Body of pancreas (tissue), 4 donors: ENCODE measurements around the gene SLC25A34. TPM values are rescaled to one million over a fixed set of nuclear protein-coding genes. Genes with fewer than 3 reads are reported as not detected.

Experiments
- ATAC-seq: fragments of 150-250 bp; one replicate; pipeline ENCODE4 v1.9.1; 2016
- DNase-seq, 4 donors: peaks; one replicate each; pipeline ENCODE4 v3.0.0-alpha.2; 2019
- H3K27ac ChIP-seq, 4 donors: fragments of 200-600 bp; sonication (generic); 1 replicate in 3 of 4; 2 replicates in 1 of 4; pipeline versions ENCODE4 v1.5.1 to v1.6.1; 2016 to 2019; ENCODE audit warnings: mild to moderate bottlenecking in 1 of 4, mixed read lengths in 1 of 4, moderate library complexity in 1 of 4
- H3K27me3 ChIP-seq, 2 donors: fragments of 200-600 bp; sonication (generic); one replicate each; pipeline ENCODE4 v1.6.0; 2016; ENCODE audit warnings: mild to moderate bottlenecking in 1 of 2
- H3K36me3 ChIP-seq, 2 donors: fragments of 200-600 bp; sonication (generic); replicated peaks in 1 of 2; 2 replicates each; pipeline ENCODE4 v1.5.1; 2016; ENCODE audit warnings: low read depth in 2 of 2; ENCODE audit not compliant: insufficient read depth in 1 of 2
- H3K4me1 ChIP-seq: fragments of 200-600 bp; sonication (generic); one replicate; pipeline ENCODE4 v1.6.0; 2016
- H3K4me3 ChIP-seq, 2 donors: fragments of 200-600 bp; sonication (generic); 1 replicate in 1 of 2; 2 replicates in 1 of 2; pipeline ENCODE4 v1.5.1; 2016 to 2019
- H3K9me3 ChIP-seq, 3 donors: fragments of 200-600 bp; sonication (generic); 1 replicate in 2 of 3; 2 replicates in 1 of 3; pipeline ENCODE4 v1.5.1; 2016
- CTCF ChIP-seq, 7 experiments: fragments of 450-650 bp in 4 of 7; fragments of 200-600 bp in 3 of 7; sonication (generic) in 3 of 7; IDR thresholded peaks; one replicate each; pipeline ENCODE4 v1.5.1; 2016 to 2019; ENCODE audit warnings: antibody characterized with exemption in 7 of 7
- POLR2A ChIP-seq, 3 donors: fragments of 450-650 bp; IDR thresholded peaks; one replicate each; pipeline ENCODE4 v1.6.1; 2016; ENCODE audit warnings: antibody characterized with exemption in 3 of 3, mild to moderate bottlenecking in 2 of 3
- WGBS, 2 donors: methylation state at CpG; one replicate each; pipeline ENCODE4 v1.1.5; 2017; 5-methylcytosine and 5-hydroxymethylcytosine counted together
- intact Hi-C: fragments of 100-400 bp; cut with DNase I; formaldehyde crosslinking; loops from one replicate; pipeline ENCODE4 v1.15.1; 2023
- total RNA-seq, 2 donors: library from RNA; depleted of rRNA; stranded (reverse); fragments of >200 nt; gene quantifications; one replicate each; pipeline ENCODE4 v1.1.0, GENCODE V29; 2016

Gene SLC25A34
- total RNA-seq, 2 donors from 2014 or later = 5.7 to 6.9 TPM

DNA sequence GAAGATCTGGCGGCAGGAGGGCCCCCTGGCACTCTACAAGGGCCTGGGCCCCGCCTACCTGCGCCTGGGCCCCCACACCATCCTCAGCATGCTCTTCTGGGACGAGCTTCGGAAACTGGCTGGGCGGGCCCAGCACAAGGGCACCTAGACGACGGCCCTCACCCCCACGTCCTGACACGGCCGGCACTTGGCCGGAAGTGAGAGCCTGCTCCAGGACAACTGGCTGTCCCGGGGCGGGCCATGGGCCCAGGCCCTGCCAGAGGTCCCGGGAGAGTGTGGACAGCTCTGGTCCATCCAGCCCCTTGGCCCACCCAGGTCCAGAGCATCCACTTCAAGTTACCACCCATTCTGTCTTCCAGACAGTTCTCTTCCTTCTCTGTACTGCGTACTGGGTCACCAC is 3.2 kb downstream of the SLC25A34 start:
- WGBS, 2 donors = 90 to 100% methylated on average over 1 to 13 of the region's 16 CpGs
- no peak overlapping the region for H3K4me3 ChIP-seq
- H3K4me1 ChIP-seq = peaks cover 60% of the 10 kb centered on the region
- intact Hi-C loops = no loop called here
- no peaks in the 10 kb centered on the region for H3K9me3 ChIP-seq
- no peak overlapping the region for H3K27ac ChIP-seq
- peak in 1 of 4 donors; percentile 15 for DNase-seq
- no peak for ATAC-seq
- H3K27me3 ChIP-seq = no peaks in the 10 kb centered on the region
- H3K36me3 ChIP-seq = no peaks in the 10 kb centered on the region
- TF ChIP-seq CTCF (IDR thresholded peaks at IDR 0.05) = no peak
- no peak for TF ChIP-seq POLR2A (IDR thresholded peaks at IDR 0.05)

DNA sequence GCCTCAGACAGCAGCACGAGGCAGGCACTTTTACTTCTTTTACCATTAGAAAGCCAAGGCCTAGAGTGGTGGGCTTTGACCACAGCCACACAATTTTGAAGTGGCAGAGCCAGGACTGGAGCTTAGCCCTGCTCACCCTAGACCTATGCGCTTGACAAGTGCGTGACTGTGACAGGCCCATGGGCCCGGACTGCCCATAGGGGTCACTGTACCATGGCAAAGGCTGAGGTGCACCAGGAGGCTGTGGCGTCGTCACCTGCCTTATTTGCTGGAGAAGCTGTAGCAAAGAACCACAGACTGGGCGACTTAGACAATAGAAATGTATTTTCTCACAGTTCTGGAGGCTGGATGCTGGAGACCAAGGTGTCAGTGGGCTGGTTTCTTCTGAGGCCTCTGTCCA is 3.7 kb downstream of the SLC25A34 start:
- Histone ChIP-seq H3K9me3 (no peaks in the 10 kb centered on the region), H3K27ac (no peak overlapping the region), H3K36me3 (no peaks in the 10 kb centered on the region), H3K27me3 (no peaks in the 10 kb centered on the region), H3K4me3 (no peak overlapping the region), H3K4me1 (peaks cover 55% of the 10 kb centered on the region)
- intact Hi-C loops = loop anchor here (10.0 kb wide), 1 partner anchor 145 kb away; no protein-coding TSS in a partner anchor
- peak in 2 of 4 donors; percentile 16 to 28 for DNase-seq
- 83 to 94% methylated on average over 7 of the region's 7 CpGs for WGBS, 2 donors
- ATAC-seq = no peak
- TF ChIP-seq POLR2A (IDR thresholded peaks at IDR 0.05) (no peak), CTCF (IDR thresholded peaks at IDR 0.05) (no peak)

- 45 to 69% methylated on average over 12 to 27 of the region's 27 CpGs for WGBS, 2 donors
- intact Hi-C loops = loop anchor here (10.0 kb wide), 1 partner anchor 146 kb away; no protein-coding TSS in a partner anchor
- no peaks in the 10 kb centered on the region for H3K36me3 ChIP-seq
- ATAC-seq (peak; percentile 89), DNase-seq (peak; percentile 87 to 93 (median 90))
- no peaks in the 10 kb centered on the region for H3K9me3 ChIP-seq
- no peak for TF ChIP-seq POLR2A (IDR thresholded peaks at IDR 0.05)
- TF ChIP-seq CTCF (IDR thresholded peaks at IDR 0.05) = peak; percentile 89 to 96 (median 93)
- H3K27ac ChIP-seq = no peak overlapping the region
- no peak overlapping the region for H3K4me3 ChIP-seq
- H3K27me3 ChIP-seq = no peaks in the 10 kb centered on the region
- peaks cover 41% of the 10 kb centered on the region for H3K4me1 ChIP-seq
Observed at GRCh38 chr1:15740924-15741850, 5.1 kb downstream of the SLC25A34 start.

- TF ChIP-seq CTCF (IDR thresholded peaks at IDR 0.05) (no peak), POLR2A (IDR thresholded peaks at IDR 0.05) (no peak)
- intact Hi-C loops = loop anchor here (10.0 kb wide), 1 partner anchor 148 kb away; no protein-coding TSS in a partner anchor
- Histone ChIP-seq H3K4me1 (peaks cover 29% of the 10 kb centered on the region), H3K4me3 (no peak within 1 kb of the TSS), H3K36me3 (no peaks in the 10 kb centered on the region), H3K27ac (no peak within 1 kb of the TSS), H3K27me3 (no peaks in the 10 kb centered on the region), H3K9me3 (no peaks in the 10 kb centered on the region)
- no peak for ATAC-seq
- DNase-seq = peak in 1 of 4 donors; percentile 16
- 34 to 39% methylated on average over 13 to 14 of the region's 14 CpGs for WGBS, 2 donors
Observed at GRCh38 chr1:15742339-15742801, 6.3 kb downstream of the SLC25A34 start, which contains the start of gene TMEM82. Gene TMEM82 (plus strand): TSS chr1:15742499. CDS start chr1:15742560, 61 bp downstream.
